ENCODE data around the gene MFSD6L. TPM values are rescaled to one million over a fixed set of nuclear protein-coding genes. Genes with fewer than 3 reads are reported as not detected.

MFSD6L gene
- total RNA-seq, 1 donor from 2014 or later, result 0.95 TPM

DNA sequence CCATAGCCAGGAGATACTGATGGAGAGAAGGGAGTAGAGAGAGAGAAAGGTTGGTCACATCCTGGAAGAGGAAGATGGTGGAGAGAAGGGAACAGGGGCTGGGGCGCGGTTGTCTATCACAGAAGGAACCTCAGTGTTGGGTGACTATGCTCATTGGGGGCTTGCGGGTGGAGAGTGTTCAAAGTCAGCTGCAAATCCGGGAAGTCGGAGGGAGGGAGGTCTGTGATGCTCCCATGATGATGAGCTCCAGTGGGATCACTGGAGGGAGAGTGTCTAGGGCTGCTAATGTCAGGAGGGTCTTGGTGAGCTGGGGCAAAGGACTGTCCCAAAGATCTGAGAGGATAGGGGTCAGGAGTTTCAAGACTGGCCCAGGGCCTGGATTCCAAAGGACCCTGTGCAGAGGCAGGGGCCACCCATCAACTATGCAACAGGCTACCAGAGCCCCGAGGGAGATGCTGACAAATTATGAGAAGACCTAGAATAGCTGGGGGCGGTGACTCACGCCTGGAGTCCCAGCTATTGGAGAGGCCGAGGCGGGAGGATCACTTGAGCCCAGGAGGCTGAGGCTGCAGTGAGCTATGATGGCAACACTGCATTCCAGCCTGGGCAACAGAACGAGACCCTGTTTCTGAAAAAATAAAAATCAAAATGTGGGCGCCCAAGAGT is 43.4 kb downstream of the MFSD6L start:
- TF ChIP-seq, protein P1, sequence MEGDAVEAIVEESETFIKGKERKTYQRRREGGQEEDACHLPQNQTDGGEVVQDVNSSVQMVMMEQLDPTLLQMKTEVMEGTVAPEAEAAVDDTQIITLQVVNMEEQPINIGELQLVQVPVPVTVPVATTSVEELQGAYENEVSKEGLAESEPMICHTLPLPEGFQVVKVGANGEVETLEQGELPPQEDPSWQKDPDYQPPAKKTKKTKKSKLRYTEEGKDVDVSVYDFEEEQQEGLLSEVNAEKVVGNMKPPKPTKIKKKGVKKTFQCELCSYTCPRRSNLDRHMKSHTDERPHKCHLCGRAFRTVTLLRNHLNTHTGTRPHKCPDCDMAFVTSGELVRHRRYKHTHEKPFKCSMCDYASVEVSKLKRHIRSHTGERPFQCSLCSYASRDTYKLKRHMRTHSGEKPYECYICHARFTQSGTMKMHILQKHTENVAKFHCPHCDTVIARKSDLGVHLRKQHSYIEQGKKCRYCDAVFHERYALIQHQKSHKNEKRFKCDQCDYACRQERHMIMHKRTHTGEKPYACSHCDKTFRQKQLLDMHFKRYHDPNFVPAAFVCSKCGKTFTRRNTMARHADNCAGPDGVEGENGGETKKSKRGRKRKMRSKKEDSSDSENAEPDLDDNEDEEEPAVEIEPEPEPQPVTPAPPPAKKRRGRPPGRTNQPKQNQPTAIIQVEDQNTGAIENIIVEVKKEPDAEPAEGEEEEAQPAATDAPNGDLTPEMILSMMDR (IDR thresholded peaks at IDR 0.05), result no peak
- Histone ChIP-seq H3K27ac (no peak overlapping the region), H3K36me3 (no peaks in the 10 kb centered on the region), H3K27me3 (ENCODE audit: low read depth) (peaks cover 12% of the 10 kb centered on the region), H3K4me1 (no peaks in the 10 kb centered on the region), H3K4me3 (no peak overlapping the region), H3K9me3 (no peaks in the 10 kb centered on the region)
- DNase-seq (no peak), ATAC-seq (no peak)
- intact Hi-C loops (cut with DNase I), result no loop called here

DNA sequence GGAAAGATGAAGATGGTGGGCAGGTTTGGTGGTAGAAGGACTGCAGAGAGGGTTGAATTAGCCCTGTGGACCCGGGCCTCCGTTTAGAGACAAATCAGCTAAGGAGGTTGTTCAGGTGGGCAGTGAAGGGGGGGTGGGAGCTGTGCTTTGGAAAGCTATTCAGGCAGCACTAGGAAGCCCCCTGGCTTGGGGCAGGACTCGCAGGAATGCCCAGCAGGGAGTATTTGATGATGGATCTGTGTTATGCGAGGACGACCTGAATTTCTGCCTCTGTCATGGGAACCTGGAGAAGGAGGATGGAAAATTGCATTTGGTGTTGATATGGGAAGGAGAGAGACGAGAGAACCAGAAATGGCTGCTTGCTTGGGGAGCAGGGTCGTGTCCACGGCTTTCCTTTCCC is 44.3 kb downstream of the MFSD6L start:
- DNase-seq (no peak), ATAC-seq (no peak)
- Histone ChIP-seq H3K27me3 (ENCODE audit: low read depth) (peaks cover 13% of the 10 kb centered on the region), H3K36me3 (no peaks in the 10 kb centered on the region), H3K4me1 (no peaks in the 10 kb centered on the region), H3K9me3 (no peaks in the 10 kb centered on the region), H3K4me3 (no peak overlapping the region), H3K27ac (no peak overlapping the region)
- intact Hi-C loops (cut with DNase I), result no loop called here
- TF ChIP-seq, protein P1 (IDR thresholded peaks at IDR 0.05), result no peak

DNA sequence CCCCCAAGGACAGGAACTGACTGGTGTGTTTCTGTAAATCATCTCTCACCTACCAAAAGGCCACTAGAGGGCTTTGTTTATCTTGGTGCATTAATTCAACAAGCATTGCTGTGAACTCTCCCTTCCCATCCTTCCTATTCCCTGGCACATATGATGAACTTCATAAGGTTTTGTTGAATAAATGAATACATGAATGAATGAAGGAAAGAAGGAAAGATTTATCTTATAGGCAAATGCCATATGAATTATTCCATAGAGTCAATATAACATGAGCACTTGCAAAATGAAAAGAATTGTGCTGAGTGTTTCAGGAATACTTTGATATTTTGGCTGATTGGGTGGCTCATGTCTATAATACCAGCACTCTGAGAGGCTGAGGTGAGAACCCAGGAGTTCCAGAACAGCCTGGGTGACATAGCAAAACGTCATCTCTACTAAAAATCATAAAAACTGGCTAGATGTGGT is 45.2 kb downstream of the MFSD6L start:
- H3K27ac ChIP-seq, result no peak overlapping the region
- H3K4me1 ChIP-seq, result no peaks in the 10 kb centered on the region
- H3K4me3 ChIP-seq, result no peak overlapping the region
- no peaks in the 10 kb centered on the region for H3K9me3 ChIP-seq
- H3K36me3 ChIP-seq, result no peaks in the 10 kb centered on the region
- intact Hi-C loops (cut with DNase I), result no loop called here
- DNase-seq (no peak), ATAC-seq (no peak)
- peaks cover 14% of the 10 kb centered on the region for H3K27me3 ChIP-seq (ENCODE audit: low read depth)
- TF ChIP-seq, protein P1 (IDR thresholded peaks at IDR 0.05), result peak; percentile 29

DNA sequence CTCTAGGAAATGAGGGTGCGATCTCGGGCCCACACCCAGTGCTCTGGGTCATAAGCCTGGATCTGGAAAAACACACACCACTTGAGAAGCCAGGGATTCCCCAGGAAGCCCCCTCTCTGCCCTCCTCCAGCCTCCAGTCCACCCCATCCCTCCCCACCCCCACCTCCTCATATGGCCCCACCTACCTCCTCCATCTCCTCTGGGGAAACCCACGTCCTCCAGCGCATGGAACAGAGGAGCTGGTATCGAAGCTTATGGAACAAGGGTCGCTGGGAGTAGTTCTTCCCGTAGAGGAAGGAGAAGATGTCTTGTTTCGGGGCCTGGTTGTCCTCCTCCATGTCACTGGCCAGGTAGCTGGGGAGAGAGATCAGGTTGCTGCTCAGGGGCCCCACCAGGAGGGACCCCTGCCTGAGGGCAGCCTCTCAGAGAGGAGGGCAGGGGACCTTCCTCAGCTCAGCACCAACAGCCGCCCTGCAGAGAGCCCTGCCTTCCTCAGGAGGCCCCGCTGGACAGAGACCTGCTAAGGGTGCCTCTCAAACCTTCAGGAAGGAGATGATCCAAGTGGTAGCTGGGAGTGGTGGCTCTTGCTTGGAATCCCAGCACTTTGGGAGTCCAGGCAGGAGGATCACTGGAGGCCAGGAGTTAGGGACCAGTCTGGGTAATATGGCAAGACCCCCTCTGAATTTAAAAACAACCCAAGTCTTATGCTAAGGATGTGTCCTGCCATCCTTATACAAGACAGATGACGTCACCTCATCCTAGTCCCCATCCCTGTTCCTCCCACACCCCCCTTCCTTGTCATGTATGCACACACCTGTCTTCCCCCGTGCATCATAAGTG is 45.8 kb downstream of the MFSD6L start:
- no peak for ATAC-seq
- no peak for DNase-seq

DNA sequence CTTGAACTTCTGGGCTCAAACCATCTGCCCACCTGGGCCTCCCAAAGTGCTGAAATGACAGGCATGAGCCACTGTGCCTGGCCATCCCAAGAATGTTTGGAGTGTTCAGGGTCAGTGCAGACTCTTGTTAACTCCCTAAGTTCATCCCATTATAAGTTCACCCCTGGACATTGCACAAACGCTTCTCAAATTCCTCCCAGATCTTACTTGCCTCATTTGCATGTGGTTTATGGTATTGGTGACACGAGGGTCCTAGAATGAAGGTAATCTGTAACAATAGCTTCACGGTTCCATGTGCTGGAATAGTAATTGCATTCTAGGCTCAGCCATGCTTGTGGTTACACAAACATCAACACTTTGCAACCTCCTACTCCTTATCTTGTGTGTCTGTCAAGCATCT is 49.5 kb downstream of the MFSD6L start:
- H3K4me1 ChIP-seq, result peaks cover 6% of the 10 kb centered on the region
- ATAC-seq (no peak), DNase-seq (no peak)
- H3K36me3 ChIP-seq, result no peaks in the 10 kb centered on the region
- intact Hi-C loops (cut with DNase I), result loop anchor here (5.0 kb wide), 1 partner anchor 177 kb away; no protein-coding TSS in a partner anchor
- no peaks in the 10 kb centered on the region for H3K9me3 ChIP-seq
- TF ChIP-seq, protein P1 (IDR thresholded peaks at IDR 0.05), result no peak
- H3K27me3 ChIP-seq (ENCODE audit: low read depth), result peaks cover 3% of the 10 kb centered on the region
- no peak overlapping the region for H3K4me3 ChIP-seq
- H3K27ac ChIP-seq, result no peak overlapping the region

More for the DNA sequence above, 45.8 kb downstream of the MFSD6L start:
- no peak overlapping the region for H3K4me3 ChIP-seq
- H3K9me3 ChIP-seq, result no peaks in the 10 kb centered on the region
- intact Hi-C loops (cut with DNase I), result no loop called here
- TF ChIP-seq, protein P1 (IDR thresholded peaks at IDR 0.05), result no peak
- H3K36me3 ChIP-seq, result no peaks in the 10 kb centered on the region
- H3K27me3 ChIP-seq (ENCODE audit: low read depth), result peaks cover 14% of the 10 kb centered on the region
- no peaks in the 10 kb centered on the region for H3K4me1 ChIP-seq
- H3K27ac ChIP-seq, result no peak overlapping the region

Measured in lower lobe of right lung (tissue), 2 donors.